Panc1 (cell line): Measurements from ENCODE around the gene CIAPIN1. TPM values are rescaled to one million over a fixed set of nuclear protein-coding genes. Genes with fewer than 3 reads are reported as not detected.

Experiments
- ATAC-seq: fragments of 200-7000 bp; cut with Tn5 transposase; 2 replicates; pipeline ENCODE4 v1.9.1; 2020; ENCODE audit warnings: mild to moderate bottlenecking, moderate library complexity
- BruUV-seq: library from RNA; stranded (reverse); fragments of 400-500 nt; replicated peaks from 2 replicates; lab custom pipeline; 2021; lab: Mats Ljungman, UMichigan
- CTCF ChIA-PET: fragments of 300-600 bp; sonication (Branson Sonifier 250); formaldehyde crosslinking; loops from one replicate; lab custom pipeline; 2022; ENCODE audit warnings: antibody characterized with exemption; lab: Charles Lee
- POLR2A ChIA-PET: fragments of 300-600 bp; sonication (Branson Sonifier 250); formaldehyde crosslinking; loops from one replicate; lab custom pipeline; 2022; ENCODE audit warnings: antibody characterized with exemption; lab: Charles Lee
- DNase-seq: peaks from one replicate; pipeline ENCODE4 v3.0.0-alpha.2; 2010; ENCODE audit warnings: low read depth, low spot score
- H3K27ac ChIP-seq: 2 replicates; pipeline ENCODE4 v1.5.1; 2011; ENCODE audit warnings: mild to moderate bottlenecking, low read length, inconsistent platforms
- H3K27me3 ChIP-seq: fragments of 200-500 bp; sonication (Bioruptor generic); 2 replicates; pipeline ENCODE4 v1.6.0; 2014; ENCODE audit warnings: low read length, inconsistent platforms; ENCODE audit not compliant: control insufficient read depth, insufficient read depth
- H3K36me3 ChIP-seq: fragments of 200-500 bp; sonication (Bioruptor generic); 2 replicates; pipeline ENCODE4 v1.5.1; 2014; ENCODE audit warnings: inconsistent platforms, mild to moderate bottlenecking, low read length, moderate library complexity; ENCODE audit not compliant: control insufficient read depth, insufficient read depth
- H3K4me1 ChIP-seq: 2 replicates; pipeline ENCODE4 v1.5.1; 2011; ENCODE audit warnings: inconsistent platforms, mild to moderate bottlenecking, low read length, moderate library complexity; ENCODE audit not compliant: control insufficient read depth, insufficient read depth
- H3K4me3 ChIP-seq, 2 experiments: 2 replicates each; pipeline ENCODE4 v1.5.1; 2011 to 2012; ENCODE audit warnings: low read depth in 2 of 2, low read length in 2 of 2, mild to moderate bottlenecking in 2 of 2, inconsistent platforms in 1 of 2, moderate library complexity in 1 of 2
- H3K9me3 ChIP-seq: fragments of 200-500 bp; sonication (Bioruptor generic); 2 replicates; pipeline ENCODE4 v1.5.1; 2014; ENCODE audit warnings: low read depth, mild to moderate bottlenecking, inconsistent platforms, low read length, moderate library complexity; ENCODE audit not compliant: control insufficient read depth, insufficient read depth
- CTCF ChIP-seq: fragments of 450-650 bp; IDR thresholded peaks from 2 replicates; pipeline ENCODE4 v1.5.1; 2017; ENCODE audit warnings: mild to moderate bottlenecking
- POLR2AphosphoS5 ChIP-seq: IDR thresholded peaks from 2 replicates; pipeline ENCODE4 v1.6.1; 2012; ENCODE audit warnings: mild to moderate bottlenecking, low read depth, low read length, moderate library complexity
- SIN3A ChIP-seq: IDR thresholded peaks from 2 replicates; pipeline ENCODE4 v1.6.1; 2012; ENCODE audit warnings: low read depth, mild to moderate bottlenecking, low read length, moderate library complexity, borderline replicate concordance; ENCODE audit not compliant: insufficient read depth
- TCF7L2 ChIP-seq: IDR thresholded peaks from 2 replicates; pipeline ENCODE4 v1.6.1; 2011; ENCODE audit warnings: mild to moderate bottlenecking, low read depth, low read length, inconsistent platforms
- in situ Hi-C: cut with HindIII; loops from 2 replicates; pipeline ENCODE4 v1.10.0; 2016; ENCODE audit warnings: low sequenced_read_pairs, low pct_unique_long_range_greater_than_20kb
- intact Hi-C: fragments of 100-400 bp; cut with micrococcal nuclease; formaldehyde crosslinking; loops from one replicate; pipeline ENCODE4 v1.10.0; 2022; ENCODE audit not compliant: unreplicated experiment
- total RNA-seq: library from RNA; stranded (reverse); gene quantifications from one replicate; pipeline ENCODE4 v1.2.1, GENCODE V29; 2021; ENCODE audit not compliant: unreplicated experiment

CIAPIN1 gene
- total RNA-seq, 1 experiment from 2014 or later: 64.0 TPM

GRCh38 chr16:57409870-57410587, 37.2 kb downstream of the CIAPIN1 start:
- Histone ChIP-seq H3K36me3 (no peaks in the 10 kb centered on the region), H3K27me3 (no peaks in the 10 kb centered on the region), H3K9me3 (no peaks in the 10 kb centered on the region), H3K27ac (no peak overlapping the region), H3K4me3 (no peak overlapping the region), H3K4me1 (no peaks in the 10 kb centered on the region)
- no peak for ATAC-seq
- ChIA-PET POLR2A (interaction anchor here (0.6 kb wide), 1 partner anchor 38 kb away, joined by 3 read pairs; the partner anchor contains the start of gene CX3CL1), CTCF (interaction anchor here (0.6 kb wide), 1 partner anchor 202 kb away, joined by 3 read pairs; no protein-coding TSS in a partner anchor)
- TF ChIP-seq SIN3A (no peak), CTCF (no peak), POLR2AphosphoS5 (no peak)
- in situ Hi-C loops: no loop called here
- no peak for DNase-seq
- intact Hi-C loops: no loop called here
- BruUV-seq: no TSS peak

- intact Hi-C loops (no loop called here), in situ Hi-C loops (no loop called here)
- Histone ChIP-seq H3K4me1 (no peaks in the 10 kb centered on the region), H3K27ac (no peak overlapping the region), H3K27me3 (no peaks in the 10 kb centered on the region), H3K36me3 (no peaks in the 10 kb centered on the region), H3K9me3 (no peaks in the 10 kb centered on the region), H3K4me3 (no peak overlapping the region)
- no TSS peak for BruUV-seq
- POLR2A ChIA-PET: interaction anchor here (0.6 kb wide), 1 partner anchor 37 kb away, joined by 3 read pairs; the partner anchor contains the start of gene CX3CL1
- ATAC-seq (no peak), DNase-seq (no peak)
- TF ChIP-seq SIN3A (no peak), CTCF (no peak), POLR2AphosphoS5 (no peak), TCF7L2 (no peak)
- CTCF ChIA-PET: no interaction called here
Observed at GRCh38 chr16:57409065-57409464, 38.1 kb downstream of the CIAPIN1 start.

- intact Hi-C loops (no loop called here), in situ Hi-C loops (no loop called here)
- no peak overlapping the region for H3K27ac ChIP-seq
- H3K36me3 ChIP-seq: no peaks in the 10 kb centered on the region
- no peak for ATAC-seq
- no peak for DNase-seq
- H3K4me1 ChIP-seq: no peaks in the 10 kb centered on the region
- ChIA-PET CTCF (no interaction called here), POLR2A (no interaction called here)
- H3K27me3 ChIP-seq: no peaks in the 10 kb centered on the region
- H3K9me3 ChIP-seq: no peaks in the 10 kb centered on the region
- TF ChIP-seq TCF7L2 (no peak), POLR2AphosphoS5 (no peak)
- no TSS peak for BruUV-seq
- H3K4me3 ChIP-seq: no peak overlapping the region
Observed at GRCh38 chr16:57407521-57408353, 39.4 kb downstream of the CIAPIN1 start.
